Ishikawa (cell line): Measurements from ENCODE around the gene MALT1.

ENCODE experiments used
- EP300 ChIP-seq: IDR thresholded peaks from 2 replicates; pipeline ENCODE4 v1.6.1; 2012; ENCODE audit warnings: borderline replicate concordance
- RAD21 ChIP-seq: IDR thresholded peaks from 2 replicates; pipeline ENCODE4 v1.6.1; 2012; ENCODE audit warnings: low read depth
- REST ChIP-seq: IDR thresholded peaks from 2 replicates; pipeline ENCODE4 v1.6.1; 2012; ENCODE audit warnings: low read depth, mild to moderate bottlenecking
- TAF1 ChIP-seq: IDR thresholded peaks from 2 replicates; pipeline ENCODE4 v1.6.1; 2012; ENCODE audit warnings: low read depth, mild to moderate bottlenecking
- TCF12 ChIP-seq: IDR thresholded peaks from 2 replicates; pipeline ENCODE4 v1.6.1; 2012; ENCODE audit warnings: low read depth

GRCh38 chr18:58755304-58756010 lies 84.2 kb downstream of the MALT1 start:
- TF ChIP-seq RAD21 (no peak), TAF1 (no peak), EP300 (no peak), TCF12 (no peak), REST (no peak)
